Islet of Langerhans (tissue), 1 donor: ENCODE measurements around the gene OR2T2.
A peak's percentile ranks its signal among the peaks of the same experiment; 100 is the strongest.
"Not testable (repeated sequence)": the region's sequence is repeated elsewhere in the genome, so short reads cannot be mapped to it uniquely, and the experiment has no call there.

Experiments
- FAIRE-seq: peaks from one replicate; lab custom pipeline; 2011; peaks lifted over from hg19 to GRCh38; lab: Jason Lieb, UNC

OR2T2 gene

DNA sequence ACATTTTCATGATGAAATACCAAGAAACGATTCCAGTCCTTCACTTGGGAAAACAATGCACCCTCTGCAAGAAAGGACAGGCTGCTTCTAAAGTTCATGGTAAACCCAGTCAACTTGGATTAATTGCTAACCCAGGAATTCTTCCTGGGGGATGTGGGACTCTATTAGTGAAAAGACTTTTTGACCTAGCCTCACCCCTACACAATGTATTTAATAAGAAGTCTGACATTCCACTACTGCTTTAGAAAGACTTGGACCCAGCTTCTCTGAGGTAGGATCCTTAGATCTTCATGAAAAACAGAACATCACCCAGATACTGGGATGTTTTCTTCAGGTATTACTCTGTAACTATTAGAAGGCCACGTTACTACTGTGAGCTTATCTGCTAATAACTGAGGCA is at the start of gene OR2T2:
OR2T2 (plus strand) TSS at position 239 of the 400 bp plus-strand sequence. CDS start 7,161 bp downstream, outside the sequence.
- FAIRE-seq = not testable (repeated sequence)

- no peak for FAIRE-seq
Observed at GRCh38 chr1:248402748-248403147, 42.7 kb upstream of the OR2T2 start, which contains the start of gene OR2T1. Gene OR2T1, plus strand, starts transcription at chr1:248403048. Its CDS starts 3,100 bp downstream, at chr1:248406148.

- FAIRE-seq = peak; percentile 74
Observed at GRCh38 chr1:248404024-248404423, 41.4 kb upstream of the OR2T2 start.

DNA sequence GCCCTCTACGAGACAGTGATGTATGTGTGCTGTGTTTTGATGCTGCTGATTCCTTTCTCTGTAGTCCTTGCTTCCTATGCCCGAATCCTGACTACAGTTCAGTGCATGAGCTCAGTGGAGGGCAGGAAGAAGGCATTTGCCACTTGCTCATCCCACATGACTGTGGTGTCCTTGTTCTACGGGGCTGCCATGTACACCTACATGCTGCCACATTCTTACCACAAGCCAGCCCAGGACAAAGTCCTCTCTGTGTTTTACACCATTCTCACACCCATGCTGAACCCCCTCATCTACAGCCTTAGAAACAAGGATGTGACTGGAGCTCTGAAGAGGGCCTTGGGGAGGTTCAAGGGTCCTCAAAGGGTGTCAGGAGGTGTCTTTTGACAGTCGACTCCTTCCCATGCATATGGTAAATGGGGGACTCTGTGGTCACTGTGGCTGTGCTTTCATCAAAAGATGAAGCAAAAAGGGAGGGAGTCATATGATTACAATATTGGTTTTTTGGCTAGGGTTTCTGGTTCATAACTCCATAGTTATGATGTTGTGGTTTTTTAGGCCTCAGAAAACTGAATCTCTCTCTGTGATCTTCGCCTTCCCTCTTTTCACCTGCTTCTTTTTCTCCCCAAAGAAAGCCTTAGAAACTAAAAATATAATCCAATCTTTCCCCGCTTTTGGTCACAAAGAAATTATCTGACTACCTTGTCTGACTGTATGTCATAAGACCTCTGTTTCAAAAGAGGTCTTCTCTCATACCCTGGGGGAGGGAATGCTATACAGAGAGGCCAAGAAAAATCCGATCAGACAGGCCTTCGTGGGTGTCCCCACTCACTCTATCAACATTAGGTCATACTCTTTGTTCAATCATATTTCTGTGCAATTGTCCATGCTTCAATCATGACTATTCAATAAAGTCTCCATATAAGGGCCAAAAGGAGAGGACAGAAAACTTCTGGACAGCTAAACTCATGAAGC is 38.4 kb upstream of the OR2T2 start:
- no peak for FAIRE-seq

- FAIRE-seq = no peak
Observed at GRCh38 chr1:248416226-248416625, 29.2 kb upstream of the OR2T2 start.

GRCh38 chr1:248417854-248418253 is 27.6 kb upstream of the OR2T2 start:
- FAIRE-seq = no peak

- peak; percentile 81 for FAIRE-seq
Observed at GRCh38 chr1:248421384-248421783, 24.1 kb upstream of the OR2T2 start.

- not testable (repeated sequence) for FAIRE-seq
Observed at GRCh38 chr1:248427526-248428191, 17.8 kb upstream of the OR2T2 start.

- not testable (repeated sequence) for FAIRE-seq
Observed at GRCh38 chr1:248428192-248428533, 17.3 kb upstream of the OR2T2 start.

GRCh38 chr1:248431683-248432082 is 13.8 kb upstream of the OR2T2 start:
- FAIRE-seq = not testable (repeated sequence)

- FAIRE-seq = not testable (repeated sequence)
Observed at GRCh38 chr1:248432201-248432600, 13.2 kb upstream of the OR2T2 start.

DNA sequence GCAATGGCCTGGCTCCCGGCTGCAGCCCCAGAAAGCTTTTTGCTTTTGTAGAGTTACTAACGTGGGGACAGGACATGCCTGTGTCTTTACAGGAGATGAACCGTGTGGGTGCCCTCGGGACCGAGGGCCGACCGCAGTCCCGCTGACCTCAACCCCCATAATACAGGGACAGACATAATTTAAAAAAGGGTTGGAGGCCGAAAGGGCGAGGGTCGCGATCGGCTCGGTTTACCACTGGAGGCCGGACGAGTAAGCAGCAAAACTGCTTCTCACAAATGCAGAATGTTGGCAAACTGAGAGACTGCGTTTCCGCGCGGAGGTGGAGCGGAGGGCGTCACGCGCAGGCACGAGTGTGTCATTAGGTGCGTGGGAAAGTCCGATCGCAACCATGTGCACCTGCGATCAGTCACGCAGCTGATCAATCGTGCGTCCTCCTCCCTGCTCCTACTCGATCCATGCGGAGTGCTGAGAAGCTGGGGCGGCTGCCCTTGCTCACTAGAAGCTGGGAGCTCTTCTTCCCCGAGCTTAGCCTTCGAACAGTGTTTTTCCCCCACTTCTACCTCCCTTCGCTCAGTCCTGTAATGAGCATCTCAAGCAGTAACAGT is 11.5 kb upstream of the OR2T2 start:
- not testable (repeated sequence) for FAIRE-seq

DNA sequence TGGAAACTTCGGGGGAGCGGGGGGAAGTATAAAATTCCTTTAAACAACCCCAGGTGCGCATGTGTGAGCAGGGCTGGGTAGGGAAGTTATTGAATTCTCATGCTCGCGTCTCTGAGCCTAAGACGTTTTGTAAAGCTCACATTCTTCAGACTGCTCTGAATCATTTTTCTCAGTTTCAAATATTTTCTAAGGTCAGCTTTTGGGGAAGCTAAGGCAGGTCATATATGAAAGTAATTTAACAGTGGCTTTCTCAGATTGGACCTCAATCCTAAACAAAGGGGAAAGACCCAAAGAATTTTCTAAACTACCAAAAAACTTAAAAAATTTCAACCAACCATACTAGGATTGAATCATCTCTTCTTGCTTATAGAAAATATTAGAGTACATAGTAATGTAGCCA is 10.5 kb upstream of the OR2T2 start:
- not testable (repeated sequence) for FAIRE-seq

- FAIRE-seq = not testable (repeated sequence)
Observed at GRCh38 chr1:248436303-248436702, 9.1 kb upstream of the OR2T2 start.

- FAIRE-seq = not testable (repeated sequence)
Observed at GRCh38 chr1:248438668-248439067, 6.8 kb upstream of the OR2T2 start.

- FAIRE-seq = not testable (repeated sequence)
Observed at GRCh38 chr1:248439283-248439682, 6.2 kb upstream of the OR2T2 start.

DNA sequence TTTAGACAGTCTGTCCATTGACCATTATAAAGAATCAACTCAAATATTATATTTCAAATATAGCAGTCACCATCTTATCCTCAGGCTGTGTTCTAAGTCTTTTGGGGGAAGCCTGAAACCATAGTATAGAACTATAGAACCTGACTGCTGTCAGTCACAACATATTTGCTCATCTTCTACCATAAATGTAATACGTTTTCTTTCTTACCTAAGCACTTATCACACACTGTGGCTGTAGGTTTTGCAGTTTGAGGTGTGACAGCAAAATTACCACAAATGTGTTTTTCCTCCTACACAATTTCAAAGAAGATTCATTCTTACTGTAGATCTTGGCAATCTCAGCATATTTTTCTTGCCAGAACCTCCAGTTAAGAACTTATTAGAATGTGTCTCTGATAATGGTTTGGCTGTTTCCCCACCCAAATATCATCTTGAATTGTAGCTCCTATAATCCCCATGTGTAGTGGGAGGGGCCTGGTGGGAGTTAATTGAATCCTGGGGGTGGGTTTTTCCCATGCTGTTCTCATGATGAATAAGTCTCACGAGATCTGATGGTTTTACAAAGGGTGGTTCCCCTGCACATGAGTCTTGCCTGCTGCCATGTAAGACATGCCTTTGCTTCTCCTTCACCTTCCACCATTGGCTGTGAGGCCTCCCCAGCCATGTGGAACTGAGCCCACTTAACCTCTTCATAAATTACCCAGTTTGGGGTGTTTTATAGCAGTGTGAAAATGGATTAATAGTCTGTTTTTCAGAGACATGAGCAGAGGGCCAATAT is 2.7 kb upstream of the OR2T2 start:
- not testable (repeated sequence) for FAIRE-seq

- FAIRE-seq = not testable (repeated sequence)
Observed at GRCh38 chr1:248444603-248445002, 834 bp upstream of the OR2T2 start.

DNA sequence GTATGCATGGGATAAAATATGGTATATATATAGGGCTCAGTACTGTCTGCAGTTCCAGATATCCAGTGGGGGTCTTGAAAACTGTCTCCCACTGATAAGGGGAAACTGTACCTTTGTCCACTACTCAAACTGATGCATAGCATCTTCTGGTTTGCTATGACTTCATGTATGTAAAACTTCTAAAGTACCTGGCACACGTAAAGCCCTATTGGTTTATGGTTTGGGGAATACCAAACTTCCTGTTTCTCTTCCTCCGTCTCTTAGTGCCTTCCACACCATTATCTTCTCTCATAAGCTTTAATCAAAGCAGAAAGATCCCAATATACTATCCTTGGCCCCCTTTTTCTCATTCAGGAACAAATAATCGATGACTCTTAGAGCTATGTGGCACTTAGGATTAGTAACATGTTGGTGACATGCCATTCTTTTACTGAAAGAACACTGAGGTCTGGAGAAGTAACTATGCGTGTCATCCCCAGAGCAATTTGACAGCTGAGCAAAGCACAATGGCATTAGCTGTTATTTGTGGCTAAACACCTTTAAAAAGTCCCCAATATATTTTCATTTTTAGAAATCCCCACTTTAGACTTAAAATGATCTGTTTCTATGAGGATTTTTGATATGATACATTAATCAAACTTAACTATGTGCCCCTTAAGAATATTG is 3.1 kb downstream of the OR2T2 start:
- not testable (repeated sequence) for FAIRE-seq

GRCh38 chr1:248449821-248450465 is 4.5 kb downstream of the OR2T2 start:
- not testable (repeated sequence) for FAIRE-seq
